HepG2 (cell line): ENCODE results near the gene FAM83C. TPM values are rescaled to one million over a fixed set of nuclear protein-coding genes. Genes with fewer than 3 reads are reported as not detected.

ENCODE experiments used
- BRCA1 ChIP-seq: sonication (generic); formaldehyde crosslinking; IDR thresholded peaks from 2 replicates; pipeline ENCODE4 v1.4.0; 2020; ENCODE audit warnings: missing genetic modification reagents
- CBX2 ChIP-seq, 2 experiments: fragments of 200-600 bp in 1 of 2; sonication (generic); formaldehyde crosslinking in 1 of 2; IDR thresholded peaks; 2 replicates each; pipeline versions ENCODE4 v1.7.0 to v1.8.1; 2018 to 2022; ENCODE audit warnings: low read depth in 2 of 2, low read length in 1 of 2, mild to moderate bottlenecking in 1 of 2, missing genetic modification reagents in 1 of 2
- CCAR2 ChIP-seq: fragments of 200-400 bp; formaldehyde crosslinking; optimal IDR thresholded peaks from 2 replicates; pipeline ENCODE3; 2018; ENCODE audit warnings: low read depth, mild to moderate bottlenecking, low read length, moderate library complexity
- IKZF1 ChIP-seq: fragments of 450-650 bp; IDR thresholded peaks from 2 replicates; pipeline ENCODE4 v1.7.1; 2016
- MYC ChIP-seq: sonication (generic); formaldehyde crosslinking; IDR thresholded peaks from 2 replicates; pipeline ENCODE4 v1.9.0; 2021; ENCODE audit warnings: missing genetic modification reagents, borderline replicate concordance
- NR2C2 ChIP-seq: sonication (generic); formaldehyde crosslinking; IDR thresholded peaks from 2 replicates; pipeline ENCODE4 v1.4.0; 2020; ENCODE audit warnings: missing genetic modification reagents, mild to moderate bottlenecking, moderate library complexity, borderline replicate concordance
- PCBP2 ChIP-seq: fragments of 200-400 bp; formaldehyde crosslinking; optimal IDR thresholded peaks from 2 replicates; pipeline ENCODE3; 2018; ENCODE audit warnings: low read length, low read depth; ENCODE audit not compliant: poor library complexity, severe bottlenecking
- SP2 ChIP-seq: sonication (generic); formaldehyde crosslinking; IDR thresholded peaks from 2 replicates; pipeline ENCODE4 v1.5.1; 2020; ENCODE audit warnings: mild to moderate bottlenecking, missing genetic modification reagents
- TCF7L2 ChIP-seq: IDR thresholded peaks from 2 replicates; pipeline ENCODE4 v1.6.1; 2011; ENCODE audit warnings: mild to moderate bottlenecking, low read depth, low read length, moderate library complexity
- TEAD3 ChIP-seq: optimal IDR thresholded peaks from 2 replicates; pipeline ENCODE3; 2016; ENCODE audit warnings: borderline replicate concordance
- ZNF788 ChIP-seq: sonication (generic); formaldehyde crosslinking; IDR thresholded peaks from 2 replicates; pipeline ENCODE4 v1.5.0; 2020; ENCODE audit warnings: mild to moderate bottlenecking, missing genetic modification reagents, borderline replicate concordance
- polyA plus RNA-seq, 8 experiments: library from polyadenylated mRNA; depleted of rRNA in 3 of 8; stranded (reverse) in 7 of 8; unstranded in 1 of 8; fragments of >200 nt; fragmentation: Illumina TruSeq in 4 of 8; extraction: Trizol in 4 of 8; gene quantifications; 2 replicates each; pipeline versions ENCODE4 v1.2.1 to v1.2.3, GENCODE V29; 2011 to 2016; ENCODE audit warnings: low read depth in 4 of 8, missing spikeins in 1 of 8, mixed read lengths in 1 of 8; ENCODE audit not compliant: insufficient read depth in 1 of 8
- total RNA-seq, 5 experiments: library from RNA; depleted of rRNA; stranded (reverse); fragments of >200 nt; fragmentation: Illumina TruSeq; extraction: Trizol; gene quantifications; 2 replicates each; pipeline ENCODE4 v1.2.3, GENCODE V29; 2016; ENCODE audit warnings: low read depth in 1 of 5
- TF ChIP-seq, protein P1 (sequence below): sonication (generic); formaldehyde crosslinking; IDR thresholded peaks from 2 replicates; pipeline ENCODE4 v1.8.0; 2022; ENCODE audit warnings: mild to moderate bottlenecking, missing genetic modification reagents, borderline replicate concordance
- TF ChIP-seq, protein P2 (sequence below): sonication (generic); formaldehyde crosslinking; IDR thresholded peaks from 2 replicates; pipeline ENCODE4 v1.5.0; 2020; ENCODE audit warnings: mild to moderate bottlenecking, missing genetic modification reagents
- TF ChIP-seq, protein P3 (sequence below): sonication (generic); formaldehyde crosslinking; IDR thresholded peaks from 2 replicates; pipeline ENCODE4 v1.4.0; 2020; ENCODE audit warnings: mild to moderate bottlenecking, missing genetic modification reagents, borderline replicate concordance
- TF ChIP-seq, protein P4 (sequence below): sonication (generic); formaldehyde crosslinking; IDR thresholded peaks from 2 replicates; pipeline ENCODE4 v1.8.1; 2023; ENCODE audit warnings: mild to moderate bottlenecking, inconsistent platforms, moderate library complexity, missing genetic modification reagents, borderline replicate concordance
- TF ChIP-seq, protein P5 (sequence below), 2 experiments: IDR thresholded peaks; 2 replicates each; pipeline ENCODE4 v1.6.1; 2011 to 2012; ENCODE audit warnings: low read length in 2 of 2, borderline replicate concordance in 1 of 2, low read depth in 1 of 2, mild to moderate bottlenecking in 1 of 2, moderate library complexity in 1 of 2

FAM83C gene
- total and polyA plus RNA-seq, 2 of the 13 experiments (the other 11 are each of a cell fraction or from before 2014, with no cell fraction given): 0.04 TPM; not detected in 1

DNA sequence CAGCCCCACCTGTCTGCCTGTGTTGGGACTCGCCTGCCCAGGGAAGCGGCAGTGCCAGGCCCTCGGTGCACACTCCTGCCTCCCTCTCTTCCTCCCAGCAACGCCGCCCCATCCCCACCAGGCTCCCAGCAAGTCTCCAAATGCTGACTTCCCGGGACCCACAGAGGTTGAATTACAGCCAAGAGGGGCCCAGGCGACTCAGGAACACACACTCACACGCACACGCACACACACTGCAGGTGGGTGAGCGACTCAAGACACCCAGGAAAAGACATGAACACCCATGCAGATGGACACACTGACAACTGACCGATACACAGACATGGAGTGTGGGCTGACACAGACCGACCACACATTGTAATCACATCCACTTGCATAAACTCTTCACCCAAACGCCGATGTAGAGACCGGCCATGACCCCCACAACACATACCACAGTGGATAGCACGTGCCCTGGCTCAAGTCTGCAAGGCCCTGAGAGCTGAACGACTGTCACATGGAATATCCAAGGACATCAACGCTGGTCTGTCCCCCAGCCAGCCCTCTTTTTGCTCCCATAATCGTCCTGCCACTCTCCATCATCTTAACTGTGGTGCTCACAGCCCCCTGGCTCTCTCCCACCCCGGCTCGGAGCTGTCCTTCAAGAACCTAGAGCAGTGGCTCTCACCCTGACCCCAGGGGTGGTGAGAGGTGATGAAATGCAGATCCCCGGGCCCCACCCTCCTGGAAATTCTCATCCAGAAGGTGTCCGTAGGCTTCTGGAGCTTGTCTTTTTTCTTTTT lies 470 bp upstream of the FAM83C start (continued):
- no peak for TF ChIP-seq NR2C2 (CRISPR knock-in tag)
- TF ChIP-seq MYC (CRISPR knock-in tag): 0 out of 2 replicates have a peak, but pooled peaks have one; percentile 39
- TF ChIP-seq ZNF788 (CRISPR knock-in tag): no peak
- TF ChIP-seq PCBP2: no peak
- TF ChIP-seq SP2 (CRISPR knock-in tag): no peak
- peak; percentile 61 for TF ChIP-seq TEAD3 (CRISPR knock-in tag)
- TF ChIP-seq, protein P1, sequence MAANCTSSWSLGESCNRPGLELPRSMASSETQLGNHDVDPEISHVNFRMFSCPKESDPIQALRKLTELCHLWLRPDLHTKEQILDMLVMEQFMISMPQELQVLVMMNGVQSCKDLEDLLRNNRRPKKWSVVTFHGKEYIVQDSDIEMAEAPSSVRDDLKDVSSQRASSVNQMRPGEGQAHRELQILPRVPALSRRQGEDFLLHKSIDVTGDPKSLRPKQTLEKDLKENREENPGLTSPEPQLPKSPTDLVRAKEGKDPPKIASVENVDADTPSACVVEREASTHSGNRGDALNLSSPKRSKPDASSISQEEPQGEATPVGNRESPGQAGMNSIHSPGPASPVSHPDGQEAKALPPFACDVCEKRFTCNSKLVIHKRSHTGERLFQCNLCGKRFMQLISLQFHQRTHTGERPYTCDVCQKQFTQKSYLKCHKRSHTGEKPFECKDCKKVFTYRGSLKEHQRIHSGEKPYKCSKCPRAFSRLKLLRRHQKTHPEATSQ (CRISPR knock-in tag): no peak
- TF ChIP-seq, protein P2, sequence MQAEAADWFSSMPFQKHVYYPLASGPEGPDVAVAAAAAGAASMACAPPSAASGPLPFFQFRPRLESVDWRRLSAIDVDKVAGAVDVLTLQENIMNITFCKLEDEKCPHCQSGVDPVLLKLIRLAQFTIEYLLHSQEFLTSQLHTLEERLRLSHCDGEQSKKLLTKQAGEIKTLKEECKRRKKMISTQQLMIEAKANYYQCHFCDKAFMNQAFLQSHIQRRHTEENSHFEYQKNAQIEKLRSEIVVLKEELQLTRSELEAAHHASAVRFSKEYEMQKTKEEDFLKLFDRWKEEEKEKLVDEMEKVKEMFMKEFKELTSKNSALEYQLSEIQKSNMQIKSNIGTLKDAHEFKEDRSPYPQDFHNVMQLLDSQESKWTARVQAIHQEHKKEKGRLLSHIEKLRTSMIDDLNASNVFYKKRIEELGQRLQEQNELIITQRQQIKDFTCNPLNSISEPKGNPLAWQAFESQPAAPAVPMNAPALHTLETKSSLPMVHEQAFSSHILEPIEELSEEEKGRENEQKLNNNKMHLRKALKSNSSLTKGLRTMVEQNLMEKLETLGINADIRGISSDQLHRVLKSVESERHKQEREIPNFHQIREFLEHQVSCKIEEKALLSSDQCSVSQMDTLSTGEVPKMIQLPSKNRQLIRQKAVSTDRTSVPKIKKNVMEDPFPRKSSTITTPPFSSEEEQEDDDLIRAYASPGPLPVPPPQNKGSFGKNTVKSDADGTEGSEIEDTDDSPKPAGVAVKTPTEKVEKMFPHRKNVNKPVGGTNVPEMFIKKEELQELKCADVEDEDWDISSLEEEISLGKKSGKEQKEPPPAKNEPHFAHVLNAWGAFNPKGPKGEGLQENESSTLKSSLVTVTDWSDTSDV (CRISPR knock-in tag): peak; percentile 52; the same call in 1 of the 2 replicates
- no peak for TF ChIP-seq BRCA1 (CRISPR knock-in tag)
- TF ChIP-seq, protein P3, sequence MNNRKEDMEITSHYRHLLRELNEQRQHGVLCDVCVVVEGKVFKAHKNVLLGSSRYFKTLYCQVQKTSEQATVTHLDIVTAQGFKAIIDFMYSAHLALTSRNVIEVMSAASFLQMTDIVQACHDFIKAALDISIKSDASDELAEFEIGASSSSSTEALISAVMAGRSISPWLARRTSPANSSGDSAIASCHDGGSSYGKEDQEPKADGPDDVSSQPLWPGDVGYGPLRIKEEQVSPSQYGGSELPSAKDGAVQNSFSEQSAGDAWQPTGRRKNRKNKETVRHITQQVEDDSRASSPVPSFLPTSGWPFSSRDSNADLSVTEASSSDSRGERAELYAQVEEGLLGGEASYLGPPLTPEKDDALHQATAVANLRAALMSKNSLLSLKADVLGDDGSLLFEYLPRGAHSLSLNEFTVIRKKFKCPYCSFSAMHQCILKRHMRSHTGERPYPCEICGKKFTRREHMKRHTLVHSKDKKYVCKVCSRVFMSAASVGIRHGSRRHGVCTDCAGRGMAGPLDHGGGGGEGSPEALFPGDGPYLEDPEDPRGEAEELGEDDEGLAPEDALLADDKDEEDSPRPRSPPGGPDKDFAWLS (CRISPR knock-in tag): no peak
- no peak for TF ChIP-seq CCAR2
- no peak for TF ChIP-seq CBX2 (IDR thresholded peaks at IDR 0.05; ENCODE audit: low read depth, low read length)
- no peak for TF ChIP-seq CBX2 (CRISPR knock-in tag; IDR thresholded peaks at IDR 0.05; ENCODE audit: low read depth)
- TF ChIP-seq, protein P4, sequence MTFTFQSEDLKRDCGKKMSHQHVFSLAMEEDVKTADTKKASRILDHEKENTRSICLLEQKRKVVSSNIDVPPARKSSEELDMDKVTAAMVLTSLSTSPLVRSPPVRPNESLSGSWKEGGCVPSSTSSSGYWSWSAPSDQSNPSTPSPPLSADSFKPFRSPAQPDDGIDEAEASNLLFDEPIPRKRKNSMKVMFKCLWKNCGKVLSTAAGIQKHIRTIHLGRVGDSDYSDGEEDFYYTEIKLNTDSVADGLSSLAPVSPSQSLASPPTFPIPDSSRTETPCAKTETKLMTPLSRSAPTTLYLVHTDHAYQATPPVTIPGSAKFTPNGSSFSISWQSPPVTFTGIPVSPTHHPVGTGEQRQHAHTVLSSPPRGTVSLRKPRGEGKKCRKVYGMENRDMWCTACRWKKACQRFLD: 0 out of 2 replicates have a peak, but pooled peaks have one; percentile 27
- TF ChIP-seq, protein P5, sequence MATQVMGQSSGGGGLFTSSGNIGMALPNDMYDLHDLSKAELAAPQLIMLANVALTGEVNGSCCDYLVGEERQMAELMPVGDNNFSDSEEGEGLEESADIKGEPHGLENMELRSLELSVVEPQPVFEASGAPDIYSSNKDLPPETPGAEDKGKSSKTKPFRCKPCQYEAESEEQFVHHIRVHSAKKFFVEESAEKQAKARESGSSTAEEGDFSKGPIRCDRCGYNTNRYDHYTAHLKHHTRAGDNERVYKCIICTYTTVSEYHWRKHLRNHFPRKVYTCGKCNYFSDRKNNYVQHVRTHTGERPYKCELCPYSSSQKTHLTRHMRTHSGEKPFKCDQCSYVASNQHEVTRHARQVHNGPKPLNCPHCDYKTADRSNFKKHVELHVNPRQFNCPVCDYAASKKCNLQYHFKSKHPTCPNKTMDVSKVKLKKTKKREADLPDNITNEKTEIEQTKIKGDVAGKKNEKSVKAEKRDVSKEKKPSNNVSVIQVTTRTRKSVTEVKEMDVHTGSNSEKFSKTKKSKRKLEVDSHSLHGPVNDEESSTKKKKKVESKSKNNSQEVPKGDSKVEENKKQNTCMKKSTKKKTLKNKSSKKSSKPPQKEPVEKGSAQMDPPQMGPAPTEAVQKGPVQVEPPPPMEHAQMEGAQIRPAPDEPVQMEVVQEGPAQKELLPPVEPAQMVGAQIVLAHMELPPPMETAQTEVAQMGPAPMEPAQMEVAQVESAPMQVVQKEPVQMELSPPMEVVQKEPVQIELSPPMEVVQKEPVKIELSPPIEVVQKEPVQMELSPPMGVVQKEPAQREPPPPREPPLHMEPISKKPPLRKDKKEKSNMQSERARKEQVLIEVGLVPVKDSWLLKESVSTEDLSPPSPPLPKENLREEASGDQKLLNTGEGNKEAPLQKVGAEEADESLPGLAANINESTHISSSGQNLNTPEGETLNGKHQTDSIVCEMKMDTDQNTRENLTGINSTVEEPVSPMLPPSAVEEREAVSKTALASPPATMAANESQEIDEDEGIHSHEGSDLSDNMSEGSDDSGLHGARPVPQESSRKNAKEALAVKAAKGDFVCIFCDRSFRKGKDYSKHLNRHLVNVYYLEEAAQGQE (IDR thresholded peaks at IDR 0.05; ENCODE audit: borderline replicate concordance in 1 of 2, low read depth in 1 of 2, low read length in 2 of 2): no peak
- no peak for TF ChIP-seq IKZF1
- no peak for TF ChIP-seq TCF7L2
